Activated CD4-positive, alpha-beta T cell treated with anti-CD3 and anti-CD28 coated beads, Interleukin-2, amount 50 U/mL, for 16 hours (primary cell): ENCODE measurements around the gene PCDHGA1.
"Not testable (repeated sequence)": the region's sequence is repeated elsewhere in the genome, so short reads cannot be mapped to it uniquely, and the experiment has no call there.

Experiments
- DNase-seq: peaks from one replicate; pipeline ENCODE4 v3.0.0-alpha.2; 2020

Gene PCDHGA1

DNA sequence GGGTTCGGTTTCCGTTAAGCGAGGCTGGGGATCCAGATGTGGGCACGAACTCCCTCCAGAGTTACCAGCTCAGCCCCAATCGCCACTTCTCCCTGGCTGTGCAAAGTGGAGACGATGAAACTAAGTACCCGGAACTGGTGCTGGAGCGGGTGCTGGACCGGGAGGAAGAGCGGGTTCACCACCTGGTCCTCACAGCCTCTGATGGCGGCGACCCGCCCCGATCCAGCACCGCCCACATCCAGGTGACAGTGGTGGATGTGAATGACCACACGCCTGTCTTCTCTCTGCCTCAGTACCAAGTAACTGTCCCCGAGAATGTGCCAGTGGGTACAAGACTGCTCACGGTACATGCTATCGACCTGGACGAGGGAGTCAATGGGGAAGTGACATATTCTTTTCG, 53.0 kb downstream of the PCDHGA1 start:
- no peak for DNase-seq

DNA sequence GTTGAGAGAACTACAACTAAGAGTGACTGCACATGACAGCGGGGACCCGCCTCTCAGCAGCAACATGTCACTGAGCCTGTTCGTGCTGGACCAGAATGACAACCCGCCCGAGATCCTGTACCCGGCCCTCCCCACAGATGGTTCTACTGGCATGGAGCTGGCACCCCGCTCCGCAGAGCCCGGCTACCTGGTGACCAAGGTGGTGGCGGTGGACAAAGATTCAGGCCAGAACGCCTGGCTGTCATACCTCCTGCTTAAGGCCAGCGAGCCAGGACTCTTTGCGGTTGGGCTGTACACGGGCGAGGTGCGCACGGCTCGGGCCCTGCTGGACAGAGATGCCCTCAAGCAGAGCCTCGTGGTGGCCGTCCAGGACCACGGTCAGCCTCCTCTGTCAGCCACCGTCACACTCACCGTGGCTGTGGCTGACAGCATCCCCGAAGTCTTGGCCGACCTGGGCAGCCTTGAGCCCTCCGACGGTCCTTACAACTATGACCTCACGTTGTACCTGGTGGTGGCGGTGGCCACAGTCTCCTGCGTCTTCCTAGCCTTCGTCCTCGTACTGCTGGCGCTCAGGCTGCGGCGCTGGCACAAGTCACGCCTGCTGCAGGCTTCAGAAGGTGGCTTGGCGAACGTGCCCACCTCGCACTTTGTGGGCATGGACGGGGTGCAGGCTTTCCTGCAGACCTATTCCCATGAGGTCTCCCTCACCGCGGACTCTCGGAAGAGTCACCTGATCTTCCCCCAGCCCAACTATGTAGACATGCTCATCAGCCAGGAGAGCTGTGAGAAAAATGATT, 54.4 kb downstream of the PCDHGA1 start:
- DNase-seq = no peak

DNA sequence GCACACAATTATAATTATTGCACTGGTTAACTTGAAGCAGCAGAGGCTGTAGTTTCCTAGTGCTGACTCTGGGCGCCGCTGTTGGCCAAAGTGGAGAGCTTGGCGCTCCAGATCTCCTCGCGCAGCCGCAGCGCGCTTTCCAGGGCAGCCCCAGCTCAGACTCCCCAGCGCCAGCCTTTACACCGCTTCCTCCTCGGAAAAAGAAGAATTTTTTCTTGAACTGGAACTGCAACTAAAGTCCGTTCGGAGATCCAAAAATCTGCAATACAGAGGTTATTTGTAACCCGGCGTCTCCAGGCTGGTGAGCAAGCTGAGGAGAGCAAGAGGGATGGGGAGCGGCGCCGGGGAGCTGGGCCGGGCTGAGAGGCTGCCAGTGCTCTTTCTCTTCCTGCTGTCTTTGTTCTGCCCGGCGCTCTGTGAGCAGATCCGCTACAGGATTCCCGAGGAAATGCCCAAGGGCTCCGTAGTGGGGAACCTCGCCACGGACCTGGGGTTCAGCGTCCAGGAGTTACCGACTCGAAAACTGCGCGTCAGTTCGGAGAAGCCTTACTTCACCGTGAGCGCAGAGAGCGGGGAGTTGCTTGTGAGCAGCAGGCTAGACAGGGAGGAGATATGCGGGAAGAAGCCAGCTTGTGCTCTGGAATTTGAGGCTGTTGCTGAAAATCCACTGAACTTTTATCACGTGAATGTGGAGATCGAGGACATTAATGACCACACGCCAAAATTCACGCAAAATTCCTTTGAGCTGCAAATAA, 57.4 kb downstream of the PCDHGA1 start, which contains the start of gene PCDHGB4:
Gene PCDHGB4 (plus strand): TSS at position 142 of the 755 bp plus-strand sequence. CDS start 187 bp downstream, at position 329.
- DNase-seq = peak; percentile 26

DNA sequence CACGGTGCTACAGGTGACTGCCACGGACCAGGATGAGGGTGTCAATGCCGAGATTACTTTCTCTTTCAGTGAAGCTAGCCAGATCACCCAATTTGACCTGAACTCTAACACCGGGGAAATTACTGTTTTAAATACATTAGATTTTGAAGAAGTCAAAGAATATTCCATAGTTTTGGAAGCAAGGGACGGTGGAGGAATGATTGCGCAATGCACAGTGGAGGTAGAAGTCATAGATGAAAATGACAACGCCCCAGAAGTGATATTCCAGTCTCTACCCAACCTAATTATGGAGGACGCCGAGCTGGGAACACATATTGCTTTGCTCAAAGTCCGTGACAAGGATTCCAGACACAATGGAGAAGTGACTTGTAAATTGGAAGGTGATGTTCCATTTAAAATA, 58.3 kb downstream of the PCDHGA1 start:
- DNase-seq = no peak

DNA sequence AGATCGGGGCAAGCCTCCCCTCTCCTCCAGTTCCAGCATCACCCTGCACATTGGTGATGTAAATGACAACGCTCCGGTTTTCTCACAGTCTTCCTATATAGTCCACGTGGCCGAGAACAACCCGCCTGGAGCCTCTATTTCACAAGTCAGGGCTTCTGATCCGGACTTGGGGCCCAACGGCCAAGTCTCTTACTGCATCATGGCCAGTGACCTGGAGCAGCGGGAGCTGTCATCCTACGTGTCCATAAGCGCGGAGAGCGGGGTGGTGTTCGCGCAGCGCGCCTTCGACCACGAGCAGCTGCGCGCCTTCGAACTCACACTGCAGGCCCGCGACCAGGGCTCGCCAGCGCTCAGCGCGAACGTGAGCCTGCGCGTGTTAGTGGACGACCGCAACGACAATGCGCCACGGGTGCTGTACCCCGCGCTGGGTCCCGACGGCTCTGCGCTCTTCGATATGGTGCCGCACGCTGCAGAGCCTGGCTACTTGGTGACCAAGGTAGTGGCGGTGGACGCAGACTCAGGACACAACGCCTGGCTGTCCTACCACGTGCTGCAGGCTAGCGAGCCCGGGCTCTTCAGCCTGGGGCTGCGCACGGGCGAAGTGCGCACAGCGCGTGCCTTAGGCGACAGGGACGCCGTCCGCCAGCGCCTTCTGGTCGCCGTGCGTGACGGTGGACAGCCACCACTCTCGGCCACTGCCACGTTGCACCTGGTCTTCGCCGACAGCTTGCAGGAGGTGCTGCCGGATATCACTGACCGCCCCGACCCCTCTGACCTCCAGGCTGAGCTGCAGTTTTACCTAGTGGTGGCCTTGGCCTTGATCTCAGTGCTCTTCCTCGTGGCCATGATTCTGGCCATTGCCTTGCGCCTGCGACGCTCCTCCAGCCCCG, 59.1 kb downstream of the PCDHGA1 start:
- DNase-seq = no peak

DNA sequence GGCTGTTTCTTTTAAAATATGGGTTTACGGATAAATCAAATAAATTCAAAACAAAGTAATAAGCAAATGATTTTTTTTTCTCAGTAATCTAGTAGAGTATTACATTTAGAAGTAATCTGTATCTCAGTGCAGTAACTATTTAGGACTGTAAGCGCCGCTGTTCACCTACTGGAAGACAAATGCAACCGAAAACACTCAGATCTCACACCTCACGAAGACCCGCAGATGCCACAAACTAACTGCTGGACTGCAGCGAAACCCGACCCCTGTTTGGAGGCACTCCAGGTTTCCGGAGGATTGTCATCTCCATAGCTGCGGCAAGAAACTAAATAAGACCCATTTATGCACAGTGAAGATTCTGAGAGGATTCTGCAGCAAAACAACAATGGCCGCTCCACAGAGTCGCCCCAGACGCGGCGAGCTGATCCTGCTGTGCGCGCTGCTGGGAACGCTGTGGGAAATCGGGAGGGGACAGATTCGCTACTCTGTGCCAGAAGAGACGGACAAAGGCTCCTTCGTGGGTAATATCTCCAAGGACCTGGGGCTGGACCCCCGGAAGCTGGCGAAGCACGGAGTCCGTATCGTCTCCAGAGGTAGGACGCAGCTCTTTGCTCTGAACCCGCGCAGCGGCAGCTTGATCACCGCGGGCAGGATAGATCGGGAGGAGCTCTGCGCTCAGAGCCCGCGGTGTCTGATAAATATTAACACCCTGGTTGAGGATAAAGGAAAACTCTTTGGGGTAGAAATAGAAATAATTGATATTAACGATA, 62.3 kb downstream of the PCDHGA1 start, which contains the start of gene PCDHGA8:
Gene PCDHGA8 (plus strand): TSS at position 205 of the 770 bp plus-strand sequence. CDS start 181 bp downstream, at position 386.
- no peak for DNase-seq

DNA sequence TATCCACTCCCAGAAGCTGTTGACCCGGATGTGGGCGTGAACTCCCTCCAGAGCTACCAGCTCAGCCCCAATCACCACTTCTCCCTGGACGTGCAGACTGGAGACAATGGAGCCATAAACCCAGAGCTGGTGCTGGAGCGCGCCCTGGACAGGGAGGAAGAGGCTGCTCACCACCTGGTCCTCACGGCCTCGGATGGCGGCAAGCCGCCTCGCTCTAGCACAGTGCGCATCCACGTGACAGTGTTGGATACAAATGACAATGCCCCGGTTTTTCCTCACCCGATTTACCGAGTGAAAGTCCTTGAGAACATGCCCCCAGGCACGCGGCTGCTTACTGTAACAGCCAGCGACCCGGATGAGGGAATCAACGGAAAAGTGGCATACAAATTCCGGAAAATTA, 63.0 kb downstream of the PCDHGA1 start:
- no peak for DNase-seq

DNA sequence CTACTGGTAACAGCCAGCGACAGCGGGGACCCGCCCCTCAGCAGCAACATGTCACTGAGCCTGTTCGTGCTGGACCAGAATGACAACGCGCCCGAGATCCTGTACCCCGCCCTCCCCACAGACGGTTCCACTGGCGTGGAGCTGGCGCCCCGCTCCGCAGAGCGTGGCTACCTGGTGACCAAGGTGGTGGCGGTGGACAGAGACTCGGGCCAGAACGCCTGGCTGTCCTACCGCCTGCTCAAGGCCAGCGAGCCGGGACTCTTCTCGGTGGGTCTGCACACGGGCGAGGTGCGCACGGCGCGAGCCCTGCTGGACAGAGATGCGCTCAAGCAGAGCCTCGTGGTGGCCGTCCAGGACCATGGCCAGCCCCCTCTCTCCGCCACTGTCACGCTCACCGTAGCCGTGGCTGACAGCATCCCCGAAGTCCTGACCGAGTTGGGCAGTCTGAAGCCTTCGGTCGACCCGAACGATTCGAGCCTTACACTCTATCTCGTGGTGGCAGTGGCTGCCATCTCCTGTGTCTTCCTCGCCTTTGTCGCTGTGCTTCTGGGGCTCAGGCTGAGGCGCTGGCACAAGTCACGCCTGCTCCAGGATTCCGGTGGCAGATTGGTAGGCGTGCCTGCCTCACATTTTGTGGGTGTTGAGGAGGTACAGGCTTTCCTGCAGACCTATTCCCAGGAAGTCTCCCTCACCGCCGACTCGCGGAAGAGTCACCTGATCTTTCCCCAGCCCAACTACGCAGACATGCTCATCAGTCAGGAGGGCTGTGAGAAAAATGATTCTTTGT, 64.3 kb downstream of the PCDHGA1 start:
- not testable (repeated sequence) for DNase-seq

DNA sequence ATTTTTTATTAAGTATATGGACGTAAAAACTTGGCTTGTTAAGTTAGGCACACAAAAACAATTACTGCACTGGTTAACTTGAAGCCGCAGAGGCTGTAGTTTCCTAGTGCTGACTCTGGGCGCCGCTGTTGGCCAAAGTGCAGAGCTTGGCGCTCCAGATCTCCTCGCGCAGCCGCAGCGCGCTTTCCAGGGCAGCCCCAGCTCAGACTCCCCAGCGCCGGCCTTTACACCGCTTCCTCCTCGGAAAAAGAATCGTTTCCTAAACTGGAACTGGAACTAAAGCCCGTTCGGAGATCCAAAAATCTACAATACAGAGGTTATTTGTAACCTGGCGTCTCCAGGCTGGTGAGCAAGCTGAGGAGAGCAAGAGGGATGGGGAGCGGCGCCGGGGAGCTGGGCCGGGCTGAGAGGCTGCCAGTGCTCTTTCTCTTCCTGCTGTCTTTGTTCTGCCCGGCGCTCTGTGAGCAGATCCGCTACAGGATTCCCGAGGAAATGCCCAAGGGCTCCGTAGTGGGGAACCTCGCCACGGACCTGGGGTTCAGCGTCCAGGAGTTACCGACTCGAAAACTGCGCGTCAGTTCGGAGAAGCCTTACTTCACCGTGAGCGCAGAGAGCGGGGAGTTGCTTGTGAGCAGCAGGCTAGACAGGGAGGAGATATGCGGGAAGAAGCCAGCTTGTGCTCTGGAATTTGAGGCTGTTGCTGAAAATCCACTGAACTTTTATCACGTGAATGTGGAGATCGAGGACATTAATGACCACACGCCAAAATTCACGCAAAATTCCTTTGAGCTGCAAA, 67.6 kb downstream of the PCDHGA1 start, which contains the start of gene PCDHGB5:
Gene PCDHGB5 (plus strand): TSS at position 192 of the 796 bp plus-strand sequence. CDS start 181 bp downstream, at position 373.
- DNase-seq = peak; percentile 48

DNA sequence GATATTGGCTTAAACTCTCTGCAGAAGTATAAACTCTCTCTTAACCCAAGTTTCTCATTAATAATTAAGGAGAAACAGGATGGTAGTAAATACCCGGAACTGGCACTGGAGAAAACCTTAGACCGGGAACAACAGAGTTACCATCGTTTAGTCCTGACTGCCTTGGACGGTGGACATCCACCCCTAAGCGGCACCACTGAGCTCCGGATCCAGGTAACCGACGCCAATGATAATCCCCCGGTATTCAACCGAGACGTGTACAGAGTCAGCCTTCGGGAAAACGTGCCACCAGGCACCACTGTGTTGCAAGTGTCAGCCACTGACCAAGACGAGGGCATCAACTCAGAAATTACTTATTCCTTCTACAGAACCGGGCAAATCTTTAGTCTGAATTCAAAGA, 68.3 kb downstream of the PCDHGA1 start:
- no peak for DNase-seq

DNA sequence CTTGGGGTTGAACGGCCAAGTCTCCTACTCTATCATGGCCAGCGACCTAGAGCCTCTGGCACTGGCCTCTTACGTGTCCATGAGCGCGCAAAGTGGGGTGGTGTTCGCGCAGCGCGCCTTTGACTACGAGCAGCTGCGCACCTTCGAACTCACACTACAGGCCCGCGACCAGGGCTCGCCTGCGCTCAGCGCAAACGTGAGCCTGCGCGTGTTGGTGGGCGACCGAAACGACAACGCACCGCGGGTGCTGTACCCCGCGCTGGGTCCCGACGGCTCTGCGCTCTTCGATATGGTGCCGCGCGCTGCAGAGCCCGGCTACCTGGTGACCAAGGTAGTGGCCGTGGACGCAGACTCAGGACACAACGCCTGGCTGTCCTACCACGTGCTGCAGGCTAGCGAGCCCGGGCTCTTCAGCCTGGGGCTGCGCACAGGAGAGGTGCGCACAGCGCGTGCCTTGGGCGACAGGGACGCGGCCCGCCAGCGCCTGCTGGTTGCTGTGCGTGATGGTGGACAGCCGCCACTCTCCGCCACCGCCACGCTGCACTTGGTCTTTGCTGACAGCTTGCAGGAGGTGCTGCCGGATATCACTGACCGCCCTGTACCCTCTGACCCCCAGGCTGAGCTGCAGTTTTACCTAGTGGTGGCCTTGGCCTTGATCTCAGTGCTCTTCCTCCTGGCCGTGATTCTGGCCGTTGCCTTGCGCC, 69.4 kb downstream of the PCDHGA1 start:
- DNase-seq = no peak

DNA sequence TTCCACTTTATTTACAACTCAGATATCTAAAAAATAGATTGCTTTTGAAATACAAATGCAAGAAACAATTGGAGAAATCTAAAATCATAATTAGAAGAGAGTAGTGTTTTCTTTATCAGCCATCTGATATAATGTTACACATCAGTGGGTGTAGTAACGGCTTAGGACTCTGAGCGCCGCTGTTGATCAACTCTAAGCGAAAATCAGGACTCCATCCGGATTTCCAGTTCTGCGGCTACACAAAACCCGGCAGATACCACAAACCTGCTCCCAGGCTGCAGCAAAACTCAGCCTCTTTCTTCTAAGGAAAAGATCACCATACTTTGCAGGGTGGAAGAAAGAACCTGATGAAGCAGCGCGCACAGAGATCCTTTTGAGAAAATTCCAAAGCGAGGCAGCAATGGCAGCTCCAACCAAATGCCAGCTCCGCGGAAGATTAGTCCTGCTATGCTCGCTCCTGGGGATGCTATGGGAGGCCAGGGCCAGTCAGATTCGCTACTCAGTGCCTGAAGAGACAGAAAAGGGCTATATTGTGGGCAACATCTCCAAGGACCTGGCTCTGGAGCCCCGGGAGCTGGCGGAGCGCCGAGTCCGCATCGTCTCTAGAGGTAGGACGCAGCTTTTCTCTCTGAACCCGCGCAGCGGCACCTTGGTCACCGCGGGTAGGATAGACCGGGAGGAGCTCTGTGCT, 72.4 kb downstream of the PCDHGA1 start, which contains the start of gene PCDHGA9:
Gene PCDHGA9 (plus strand): TSS at position 226 of the 691 bp plus-strand sequence. CDS start 175 bp downstream, at position 401.
- no peak for DNase-seq

DNA sequence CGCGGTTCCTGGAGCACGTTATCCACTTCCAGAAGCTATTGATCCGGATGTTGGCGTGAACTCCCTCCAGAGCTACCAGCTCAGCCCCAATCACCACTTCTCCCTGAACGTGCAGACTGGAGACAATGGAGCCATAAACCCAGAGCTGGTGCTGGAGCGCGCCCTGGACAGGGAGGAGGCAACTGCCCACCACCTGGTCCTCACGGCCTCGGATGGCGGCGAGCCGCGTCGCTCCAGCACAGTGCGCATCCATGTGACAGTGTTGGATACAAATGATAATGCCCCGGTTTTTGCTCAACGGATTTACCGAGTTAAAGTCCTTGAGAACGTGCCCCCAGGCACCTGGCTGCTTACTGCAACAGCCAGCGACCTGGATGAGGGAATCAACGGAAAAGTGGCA, 73.1 kb downstream of the PCDHGA1 start:
- no peak for DNase-seq

DNA sequence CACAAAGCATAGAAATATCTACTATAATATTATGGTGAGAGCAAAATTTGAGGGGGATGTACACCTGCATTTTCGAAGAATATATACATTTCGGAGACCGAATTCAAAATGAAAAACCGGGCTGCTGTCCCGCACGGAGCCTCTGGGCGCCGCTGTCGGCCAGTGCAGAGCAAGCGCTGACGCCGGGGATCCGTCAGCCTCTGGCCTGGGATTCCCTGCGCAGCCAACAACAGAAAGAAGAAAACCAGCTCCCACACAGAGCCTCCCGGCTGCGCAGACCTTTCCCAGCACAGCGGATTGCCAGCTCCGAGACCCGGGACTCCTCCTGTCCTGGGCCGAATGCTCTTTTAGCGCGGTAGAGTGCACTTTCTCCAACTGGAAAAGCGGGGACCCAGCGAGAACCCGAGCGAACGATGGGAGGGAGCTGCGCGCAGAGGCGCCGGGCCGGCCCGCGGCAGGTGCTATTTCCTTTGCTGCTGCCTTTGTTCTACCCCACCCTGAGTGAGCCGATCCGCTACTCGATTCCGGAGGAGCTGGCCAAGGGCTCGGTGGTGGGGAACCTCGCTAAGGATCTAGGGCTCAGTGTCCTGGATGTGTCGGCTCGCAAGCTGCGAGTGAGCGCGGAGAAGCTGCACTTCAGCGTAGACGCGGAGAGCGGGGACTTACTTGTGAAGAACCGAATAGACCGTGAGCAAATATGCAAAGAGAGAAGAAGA, 77.6 kb downstream of the PCDHGA1 start, which contains the start of gene PCDHGB6:
Gene PCDHGB6 (plus strand): TSS at position 232 of the 716 bp plus-strand sequence. CDS start 182 bp downstream, at position 414.
- peak; percentile 31 for DNase-seq

DNA sequence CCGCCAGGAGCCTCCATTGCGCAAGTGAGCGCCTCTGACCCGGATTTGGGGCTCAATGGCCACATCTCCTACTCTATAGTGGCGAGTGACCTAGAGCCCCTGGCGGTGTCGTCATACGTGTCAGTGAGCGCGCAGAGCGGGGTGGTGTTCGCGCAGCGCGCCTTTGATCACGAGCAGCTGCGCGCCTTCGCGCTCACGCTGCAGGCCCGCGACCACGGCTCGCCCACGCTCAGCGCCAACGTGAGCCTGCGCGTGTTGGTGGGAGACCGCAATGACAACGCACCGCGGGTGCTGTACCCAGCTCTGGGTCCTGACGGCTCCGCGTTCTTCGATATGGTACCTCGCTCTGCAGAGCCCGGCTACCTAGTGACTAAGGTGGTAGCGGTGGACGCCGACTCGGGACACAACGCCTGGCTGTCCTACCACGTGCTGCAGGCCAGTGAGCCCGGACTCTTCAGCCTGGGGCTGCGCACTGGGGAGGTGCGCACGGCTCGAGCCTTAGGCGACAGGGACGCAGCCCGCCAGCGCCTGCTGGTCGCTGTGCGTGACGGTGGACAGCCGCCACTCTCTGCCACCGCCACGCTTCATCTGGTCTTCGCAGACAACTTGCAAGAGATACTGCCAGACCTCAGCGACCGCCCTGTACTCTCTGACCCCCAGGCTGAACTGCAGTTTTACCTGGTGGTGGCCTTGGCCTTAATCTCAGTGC, 79.4 kb downstream of the PCDHGA1 start:
- no peak for DNase-seq

DNA sequence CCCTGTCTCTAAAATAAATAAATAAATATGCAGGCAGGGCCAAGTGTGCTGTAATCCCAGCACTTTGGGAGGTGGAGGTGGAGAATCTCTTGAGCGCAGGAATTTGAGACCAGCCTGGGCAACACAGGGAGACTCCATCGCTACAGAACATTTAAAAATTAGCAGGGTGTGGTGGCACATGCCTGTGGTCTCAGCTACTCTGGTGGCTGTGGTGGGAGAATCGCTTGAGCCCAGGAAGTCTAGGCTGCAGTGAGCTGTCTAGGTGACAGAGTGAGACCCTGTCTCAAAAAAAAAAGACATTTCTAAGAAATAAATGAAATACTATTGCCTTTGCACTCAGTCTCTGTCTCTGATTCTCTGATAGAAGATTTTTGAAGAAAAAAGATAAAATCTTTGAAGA, 81.3 kb downstream of the PCDHGA1 start:
- DNase-seq = no peak

DNA sequence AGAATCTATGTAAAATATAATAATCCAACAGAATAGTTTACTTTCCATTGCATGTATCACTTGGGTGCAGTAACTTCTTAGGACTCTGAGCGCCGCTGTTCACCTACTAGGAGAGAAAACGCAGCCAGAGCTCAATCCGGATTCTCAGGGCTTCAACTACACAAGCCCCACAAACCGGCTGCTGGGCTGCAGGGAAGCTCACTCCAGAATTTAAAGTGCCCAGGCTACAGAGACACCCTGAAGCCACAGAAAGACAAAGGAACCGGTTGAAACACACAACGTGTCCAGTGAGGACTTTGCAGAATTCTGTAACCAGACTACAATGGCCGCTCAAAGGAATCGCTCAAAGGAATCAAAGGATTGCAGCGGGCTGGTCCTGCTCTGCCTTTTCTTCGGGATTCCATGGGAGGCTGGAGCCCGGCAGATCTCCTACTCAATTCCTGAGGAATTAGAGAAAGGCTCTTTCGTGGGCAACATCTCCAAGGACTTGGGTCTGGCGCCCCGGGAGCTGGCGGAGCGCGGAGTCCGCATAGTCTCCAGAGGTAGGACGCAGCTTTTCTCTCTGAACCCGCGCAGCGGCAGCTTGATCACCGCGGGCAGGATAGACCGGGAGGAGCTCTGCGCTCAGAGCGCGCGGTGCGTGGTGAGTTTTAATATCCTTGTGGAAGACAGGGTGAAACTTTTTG, 82.7 kb downstream of the PCDHGA1 start, which contains the start of gene PCDHGA10:
Gene PCDHGA10 (plus strand): TSS at position 134 of the 686 bp plus-strand sequence. CDS start 189 bp downstream, at position 323.
- peak; percentile 57 for DNase-seq
